Suprapubic skin (tissue), 4 donors: Measurements from ENCODE around the gene BRIP1. TPM values are rescaled to one million over a fixed set of nuclear protein-coding genes. Genes with fewer than 3 reads are reported as not detected.

ENCODE experiments used
- DNase-seq, 2 donors: peaks; one replicate each; pipeline ENCODE4 v3.0.0-alpha.2; 2019; ENCODE audit warnings: low spot score in 2 of 2
- H3K27ac ChIP-seq: fragments of 200-600 bp; sonication (generic); one replicate; pipeline ENCODE4 v1.5.1; 2019
- H3K27me3 ChIP-seq: fragments of 200-600 bp; sonication (generic); one replicate; pipeline ENCODE4 v1.5.1; 2019
- H3K36me3 ChIP-seq: fragments of 200-600 bp; sonication (generic); one replicate; pipeline ENCODE4 v1.5.1; 2019
- H3K4me1 ChIP-seq: fragments of 200-600 bp; sonication (generic); one replicate; pipeline ENCODE4 v1.5.1; 2019
- H3K4me3 ChIP-seq: fragments of 200-600 bp; sonication (generic); one replicate; pipeline ENCODE4 v1.5.1; 2019; ENCODE audit warnings: mild to moderate bottlenecking
- H3K9me3 ChIP-seq: fragments of 200-600 bp; sonication (generic); one replicate; pipeline ENCODE4 v1.5.1; 2019
- EP300 ChIP-seq: sonication (generic); formaldehyde crosslinking; IDR thresholded peaks from one replicate; pipeline ENCODE4 v1.6.1; 2017; ENCODE audit warnings: antibody characterized with exemption
- POLR2A ChIP-seq, 2 donors: fragments of 450-650 bp; IDR thresholded peaks; one replicate each; pipeline ENCODE4 v1.6.1; 2017; ENCODE audit warnings: antibody characterized with exemption in 2 of 2, mild to moderate bottlenecking in 2 of 2, moderate library complexity in 2 of 2
- POLR2AphosphoS5 ChIP-seq, 3 donors: sonication (generic); formaldehyde crosslinking; IDR thresholded peaks; one replicate each; pipeline ENCODE4 v1.6.1; 2017; ENCODE audit warnings: antibody characterized with exemption in 3 of 3
- WGBS: methylation state at CpG from one replicate; pipeline ENCODE4 v1.1.5; 2018; 5-methylcytosine and 5-hydroxymethylcytosine counted together
- total RNA-seq, 4 donors: library from RNA; depleted of rRNA; stranded (reverse); fragments of >200 nt; gene quantifications; one replicate each; pipeline ENCODE4 v1.1.0, GENCODE V29; 2016
- TF ChIP-seq, protein P1 (sequence below), 2 donors: fragments of 200-600 bp in 1 of 2; fragments of 450-650 bp in 1 of 2; sonication (generic) in 1 of 2; IDR thresholded peaks; one replicate each; pipeline ENCODE4 v1.5.1; 2016 to 2019; ENCODE audit warnings: antibody characterized with exemption in 2 of 2, mild to moderate bottlenecking in 1 of 2, moderate library complexity in 1 of 2

Gene BRIP1
- total RNA-seq, 4 donors from 2014 or later: 0.60 to 5.1 (median 1.8) TPM

DNA sequence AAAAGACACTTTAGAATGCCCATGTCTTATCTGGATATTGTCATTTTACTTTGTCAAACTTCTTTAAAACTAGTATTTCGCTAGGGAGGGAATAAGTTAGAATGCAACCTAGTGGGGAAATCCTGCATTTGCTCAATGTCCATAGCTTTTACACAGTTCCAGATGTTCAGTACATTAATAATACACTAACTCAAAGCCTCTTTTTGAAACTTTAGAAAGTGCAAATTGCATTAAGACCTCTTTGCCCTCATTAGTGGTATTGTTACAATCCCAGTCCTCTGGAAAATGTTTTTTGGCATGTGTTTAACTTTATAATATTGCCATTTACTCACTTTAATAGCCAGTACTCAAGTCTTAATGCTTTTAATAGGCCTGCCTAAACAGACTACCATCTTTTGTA lies 106.8 kb downstream of the BRIP1 start:
- Histone ChIP-seq H3K36me3 (no peaks in the 10 kb centered on the region), H3K27me3 (no peaks in the 10 kb centered on the region), H3K27ac (no peak overlapping the region), H3K9me3 (no peaks in the 10 kb centered on the region), H3K4me3 (no peak overlapping the region), H3K4me1 (no peaks in the 10 kb centered on the region)
- TF ChIP-seq, protein P1, sequence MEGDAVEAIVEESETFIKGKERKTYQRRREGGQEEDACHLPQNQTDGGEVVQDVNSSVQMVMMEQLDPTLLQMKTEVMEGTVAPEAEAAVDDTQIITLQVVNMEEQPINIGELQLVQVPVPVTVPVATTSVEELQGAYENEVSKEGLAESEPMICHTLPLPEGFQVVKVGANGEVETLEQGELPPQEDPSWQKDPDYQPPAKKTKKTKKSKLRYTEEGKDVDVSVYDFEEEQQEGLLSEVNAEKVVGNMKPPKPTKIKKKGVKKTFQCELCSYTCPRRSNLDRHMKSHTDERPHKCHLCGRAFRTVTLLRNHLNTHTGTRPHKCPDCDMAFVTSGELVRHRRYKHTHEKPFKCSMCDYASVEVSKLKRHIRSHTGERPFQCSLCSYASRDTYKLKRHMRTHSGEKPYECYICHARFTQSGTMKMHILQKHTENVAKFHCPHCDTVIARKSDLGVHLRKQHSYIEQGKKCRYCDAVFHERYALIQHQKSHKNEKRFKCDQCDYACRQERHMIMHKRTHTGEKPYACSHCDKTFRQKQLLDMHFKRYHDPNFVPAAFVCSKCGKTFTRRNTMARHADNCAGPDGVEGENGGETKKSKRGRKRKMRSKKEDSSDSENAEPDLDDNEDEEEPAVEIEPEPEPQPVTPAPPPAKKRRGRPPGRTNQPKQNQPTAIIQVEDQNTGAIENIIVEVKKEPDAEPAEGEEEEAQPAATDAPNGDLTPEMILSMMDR (IDR thresholded peaks at IDR 0.05): no peak
- TF ChIP-seq POLR2AphosphoS5 (IDR thresholded peaks at IDR 0.05): no peak
- no peak for TF ChIP-seq POLR2A (IDR thresholded peaks at IDR 0.05)
- no peak for TF ChIP-seq EP300
- WGBS: 88% methylated on average over 1 of the region's 1 CpG
- no peak for DNase-seq

DNA sequence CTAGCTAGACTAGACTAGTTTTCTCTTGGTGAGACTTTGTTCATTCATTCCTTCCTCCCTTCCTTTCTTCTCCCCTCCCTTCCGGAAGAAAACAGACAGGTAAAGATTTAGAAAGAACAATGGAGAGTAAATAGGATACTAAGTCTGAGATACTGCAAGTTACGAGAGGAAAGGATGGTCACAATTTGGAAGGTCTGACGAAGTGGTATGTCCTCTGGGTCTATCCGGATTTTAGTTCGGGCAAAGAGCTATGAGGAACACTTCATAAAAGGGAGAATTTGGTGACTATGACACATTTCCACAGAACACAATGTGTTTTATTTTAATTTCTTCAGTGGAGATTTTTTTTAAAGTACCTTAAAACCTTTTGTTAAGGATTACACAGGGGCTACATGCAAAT lies 107.7 kb downstream of the BRIP1 start:
- H3K4me1 ChIP-seq: no peaks in the 10 kb centered on the region
- H3K27me3 ChIP-seq: no peaks in the 10 kb centered on the region
- H3K9me3 ChIP-seq: no peaks in the 10 kb centered on the region
- H3K4me3 ChIP-seq: no peak overlapping the region
- 94% methylated on average over 5 of the region's 5 CpGs for WGBS
- H3K36me3 ChIP-seq: no peaks in the 10 kb centered on the region
- TF ChIP-seq EP300 (no peak), POLR2A (IDR thresholded peaks at IDR 0.05) (no peak), POLR2AphosphoS5 (IDR thresholded peaks at IDR 0.05) (no peak)
- TF ChIP-seq, protein P1 (IDR thresholded peaks at IDR 0.05): no peak
- no peak for DNase-seq
- H3K27ac ChIP-seq: no peak overlapping the region

DNA sequence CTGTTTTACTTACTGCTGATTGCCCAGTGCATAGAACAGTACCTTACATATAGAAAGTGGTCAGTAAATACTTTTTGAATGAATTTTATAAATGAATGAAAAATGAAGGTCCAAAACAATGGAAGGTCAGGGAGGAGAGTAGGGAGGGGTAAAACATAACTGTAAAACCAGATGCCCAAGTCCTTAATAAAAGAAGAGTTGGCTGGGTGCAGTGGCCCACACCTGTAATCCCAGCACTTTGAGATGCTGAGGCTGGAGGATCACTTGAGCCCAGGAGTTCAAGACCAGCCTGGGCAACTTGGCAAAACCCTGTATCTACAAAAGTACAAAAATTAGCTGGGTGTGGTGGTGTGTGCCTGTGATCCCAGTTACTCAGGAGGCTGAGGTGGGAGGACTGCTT lies 108.2 kb downstream of the BRIP1 start:
- no peaks in the 10 kb centered on the region for H3K27me3 ChIP-seq
- H3K9me3 ChIP-seq: no peaks in the 10 kb centered on the region
- DNase-seq: no peak
- no peak overlapping the region for H3K27ac ChIP-seq
- H3K4me1 ChIP-seq: no peaks in the 10 kb centered on the region
- no peak for TF ChIP-seq EP300
- TF ChIP-seq, protein P1 (IDR thresholded peaks at IDR 0.05): no peak
- TF ChIP-seq POLR2A (IDR thresholded peaks at IDR 0.05): no peak
- TF ChIP-seq POLR2AphosphoS5 (IDR thresholded peaks at IDR 0.05): no peak
- no peak overlapping the region for H3K4me3 ChIP-seq
- H3K36me3 ChIP-seq: no peaks in the 10 kb centered on the region

DNA sequence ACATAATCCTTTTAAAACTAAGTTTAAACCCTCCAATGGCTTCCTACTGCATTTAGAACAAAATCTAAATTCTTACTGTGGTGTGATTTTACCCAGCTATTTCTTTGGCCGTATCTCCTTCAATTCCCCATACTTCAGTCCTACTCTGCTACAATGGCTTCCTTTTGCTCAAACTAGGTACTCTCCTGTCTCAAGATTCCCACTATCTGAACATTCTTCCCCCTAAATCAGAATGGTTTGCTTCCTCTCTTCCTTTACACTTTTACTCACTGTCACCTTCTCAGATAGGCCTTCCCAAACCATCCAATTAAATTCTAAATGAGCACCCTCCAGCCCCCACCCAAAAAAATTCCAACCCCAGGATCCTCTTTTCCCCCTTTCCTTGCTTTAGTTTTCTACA lies 109.2 kb downstream of the BRIP1 start:
- Histone ChIP-seq H3K4me3 (no peak overlapping the region), H3K36me3 (no peaks in the 10 kb centered on the region), H3K4me1 (no peaks in the 10 kb centered on the region), H3K9me3 (no peaks in the 10 kb centered on the region), H3K27me3 (no peaks in the 10 kb centered on the region), H3K27ac (no peak overlapping the region)
- 94% methylated on average over 1 of the region's 1 CpG for WGBS
- TF ChIP-seq POLR2A (IDR thresholded peaks at IDR 0.05) (no peak), EP300 (no peak), POLR2AphosphoS5 (IDR thresholded peaks at IDR 0.05) (no peak)
- TF ChIP-seq, protein P1 (IDR thresholded peaks at IDR 0.05): no peak
- DNase-seq: no peak

DNA sequence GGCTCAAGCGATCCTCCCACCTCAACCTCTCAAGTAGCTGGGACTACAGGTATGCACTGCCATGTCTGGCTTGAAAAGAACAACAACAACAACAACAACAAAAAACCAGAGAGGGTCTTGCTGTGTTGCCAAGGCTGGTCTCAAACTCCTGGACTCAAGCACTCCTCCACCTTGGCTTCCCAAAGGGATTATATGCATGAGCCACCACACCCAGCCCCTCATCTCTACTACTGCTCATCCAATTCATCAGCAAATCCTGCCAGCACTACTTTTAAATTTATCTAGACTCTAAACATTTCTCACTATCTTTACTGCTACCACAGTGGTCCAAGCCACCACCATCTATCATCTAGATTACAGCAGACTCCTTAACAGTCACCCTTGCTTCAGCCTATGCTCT lies 109.6 kb downstream of the BRIP1 start:
- Histone ChIP-seq H3K27ac (no peak overlapping the region), H3K27me3 (no peaks in the 10 kb centered on the region), H3K4me1 (no peaks in the 10 kb centered on the region), H3K4me3 (no peak overlapping the region), H3K9me3 (no peaks in the 10 kb centered on the region), H3K36me3 (no peaks in the 10 kb centered on the region)
- 96% methylated on average over 1 of the region's 1 CpG for WGBS
- no peak for DNase-seq
- TF ChIP-seq EP300 (no peak), POLR2AphosphoS5 (IDR thresholded peaks at IDR 0.05) (no peak), POLR2A (IDR thresholded peaks at IDR 0.05) (no peak)
- TF ChIP-seq, protein P1 (IDR thresholded peaks at IDR 0.05): no peak
